Measurements from ENCODE around the gene SFSWAP.

Gene SFSWAP

GRCh38 chr12:131713349-131713748 lies 2.5 kb downstream of the SFSWAP start:
- no peak overlapping the region for H3K4me3 ChIP-seq (replicated peaks; ENCODE audit: low read depth, low read length)
- TF ChIP-seq CTCF (IDR thresholded peaks at IDR 0.05; ENCODE audit: low read length, missing control alignments), result no peak
- DNase-seq (ENCODE audit: low read depth), result no peak

- DNase-seq (ENCODE audit: low read depth), result no peak
- H3K4me3 ChIP-seq (replicated peaks; ENCODE audit: low read depth, low read length), result no peak overlapping the region
- no peak for TF ChIP-seq CTCF (IDR thresholded peaks at IDR 0.05; ENCODE audit: low read length, missing control alignments)
Measured at GRCh38 chr12:131714759-131715158, 3.9 kb downstream of the SFSWAP start.

- TF ChIP-seq CTCF (IDR thresholded peaks at IDR 0.05; ENCODE audit: low read length, missing control alignments), result no peak
- DNase-seq (ENCODE audit: low read depth), result no peak
- no peak overlapping the region for H3K4me3 ChIP-seq (replicated peaks; ENCODE audit: low read depth, low read length)
Measured at GRCh38 chr12:131716282-131716681, 5.4 kb downstream of the SFSWAP start.

- TF ChIP-seq CTCF (IDR thresholded peaks at IDR 0.05; ENCODE audit: low read length, missing control alignments), result no peak
- no peak for DNase-seq (ENCODE audit: low read depth)
- no peak overlapping the region for H3K4me3 ChIP-seq (replicated peaks; ENCODE audit: low read depth, low read length)
Measured at GRCh38 chr12:131720241-131720640, 9.4 kb downstream of the SFSWAP start.

- no peak for DNase-seq (ENCODE audit: low read depth)
- H3K4me3 ChIP-seq (replicated peaks; ENCODE audit: low read depth, low read length), result no peak overlapping the region
- no peak for TF ChIP-seq CTCF (IDR thresholded peaks at IDR 0.05; ENCODE audit: low read length, missing control alignments)
Measured at GRCh38 chr12:131720921-131721320, 10.0 kb downstream of the SFSWAP start.

DNA sequence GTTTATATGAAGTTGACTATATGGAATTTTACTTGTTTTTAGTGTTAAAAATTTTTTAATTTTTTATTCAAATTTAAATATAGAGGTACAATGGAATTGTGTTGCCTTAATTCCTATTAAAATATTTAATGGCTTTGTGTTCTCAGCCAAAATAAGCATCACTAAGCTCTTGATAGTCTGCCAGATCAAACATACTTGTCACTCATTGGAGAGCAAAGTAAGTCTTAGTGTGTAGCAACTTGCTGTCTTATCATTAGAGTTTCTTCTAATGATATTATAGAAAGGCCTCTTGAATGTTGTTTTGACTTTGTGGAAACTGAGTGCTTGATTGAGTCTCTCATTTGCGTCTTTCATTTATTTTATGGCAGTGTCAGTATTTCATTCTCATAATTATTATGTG lies 10.7 kb downstream of the SFSWAP start:
- H3K4me3 ChIP-seq (replicated peaks; ENCODE audit: low read depth, low read length), result no peak overlapping the region
- no peak for DNase-seq (ENCODE audit: low read depth)
- TF ChIP-seq CTCF (IDR thresholded peaks at IDR 0.05; ENCODE audit: low read length, missing control alignments), result no peak

GRCh38 chr12:131723532-131723931 lies 12.6 kb downstream of the SFSWAP start:
- no peak for TF ChIP-seq CTCF (IDR thresholded peaks at IDR 0.05; ENCODE audit: low read length, missing control alignments)
- no peak overlapping the region for H3K4me3 ChIP-seq (replicated peaks; ENCODE audit: low read depth, low read length)
- DNase-seq (ENCODE audit: low read depth), result no peak

All from fibroblast of pulmonary artery (primary cell).